Thymus (tissue), 11 donors: ENCODE measurements around the gene MACROD2. TPM values are rescaled to one million over a fixed set of nuclear protein-coding genes. Genes with fewer than 3 reads are reported as not detected.

Source experiments
- DNase-seq, 9 donors: peaks; one replicate each; pipeline ENCODE4 v3.0.0-alpha.2; 2013; ENCODE audit warnings: low spot score in 9 of 9, low read depth in 6 of 9, missing footprints in 1 of 9
- H3K27ac ChIP-seq, 2 donors: one replicate each; pipeline ENCODE4 v1.5.1; 2013; ENCODE audit warnings: control low read depth in 1 of 2, low read depth in 1 of 2, low read length in 1 of 2, mild to moderate bottlenecking in 1 of 2, moderate library complexity in 1 of 2
- H3K27me3 ChIP-seq, 2 donors: one replicate each; pipeline ENCODE4 v1.5.1; 2013; ENCODE audit warnings: low read length in 1 of 2; ENCODE audit not compliant: control insufficient read depth in 2 of 2, insufficient read depth in 1 of 2
- H3K36me3 ChIP-seq, 2 donors: one replicate each; pipeline ENCODE4 v1.5.1; 2013; ENCODE audit warnings: low read length in 1 of 2, mild to moderate bottlenecking in 1 of 2, moderate library complexity in 1 of 2; ENCODE audit not compliant: control insufficient read depth in 2 of 2, insufficient read depth in 2 of 2
- H3K4me1 ChIP-seq, 2 donors: one replicate each; pipeline ENCODE4 v1.5.1; 2013; ENCODE audit warnings: low read length in 2 of 2; ENCODE audit not compliant: control insufficient read depth in 2 of 2, insufficient read depth in 2 of 2
- H3K4me3 ChIP-seq, 2 donors: one replicate each; pipeline ENCODE4 v1.5.1; 2013; ENCODE audit warnings: low read length in 2 of 2, control low read depth in 1 of 2, mild to moderate bottlenecking in 1 of 2
- H3K9me3 ChIP-seq, 2 donors: one replicate each; pipeline ENCODE4 v1.5.1; 2013; ENCODE audit warnings: low read length in 1 of 2, mild to moderate bottlenecking in 1 of 2; ENCODE audit not compliant: control insufficient read depth in 2 of 2, insufficient read depth in 1 of 2
- WGBS: extraction: QIAGEN DNeasy Blood & Tissue Kit; methylation state at CpG from one replicate; pipeline ENCODE4 v1.1.7; 2013; 5-methylcytosine and 5-hydroxymethylcytosine counted together
- polyA plus RNA-seq: library from polyadenylated mRNA; stranded (reverse); fragments of 200-250 nt; gene quantifications from one replicate; pipeline ENCODE4 v1.2.3, GENCODE V29; 2013
- total RNA-seq: library from RNA; stranded (reverse); fragments of 120-200 nt; gene quantifications from one replicate; pipeline ENCODE4 v1.2.4, GENCODE V29; 2013
- donor health status: healthy.

The MACROD2 gene
- total and polyA plus RNA-seq, 2 donors, result 1.6 to 4.2 TPM

GRCh38 chr20:16014436-16014835, 2019.1 kb downstream of the MACROD2 start:
- H3K27me3 ChIP-seq, result no peaks in the 10 kb centered on the region
- no peak overlapping the region for H3K4me3 ChIP-seq
- H3K36me3 ChIP-seq, result no peaks in the 10 kb centered on the region
- DNase-seq, result no peak
- H3K9me3 ChIP-seq, result no peaks in the 10 kb centered on the region
- H3K27ac ChIP-seq, result no peak overlapping the region
- 93% methylated on average over 2 of the region's 2 CpGs for WGBS
- H3K4me1 ChIP-seq, result no peaks in the 10 kb centered on the region

- no peaks in the 10 kb centered on the region for H3K9me3 ChIP-seq
- H3K36me3 ChIP-seq, result no peaks in the 10 kb centered on the region
- no peaks in the 10 kb centered on the region for H3K4me1 ChIP-seq
- 88% methylated on average over 1 of the region's 1 CpG for WGBS
- H3K27ac ChIP-seq, result no peak overlapping the region
- no peaks in the 10 kb centered on the region for H3K27me3 ChIP-seq
- no peak overlapping the region for H3K4me3 ChIP-seq
- DNase-seq, result no peak
These were observed 2022.3 kb downstream of the MACROD2 start for GRCh38 chr20:16017656-16018055.

- H3K36me3 ChIP-seq, result no peaks in the 10 kb centered on the region
- H3K27me3 ChIP-seq, result no peaks in the 10 kb centered on the region
- no peaks in the 10 kb centered on the region for H3K4me1 ChIP-seq
- H3K4me3 ChIP-seq, result no peak overlapping the region
- no peak for DNase-seq
- no peak overlapping the region for H3K27ac ChIP-seq
- H3K9me3 ChIP-seq, result no peaks in the 10 kb centered on the region
These were observed 2023.6 kb downstream of the MACROD2 start for GRCh38 chr20:16018881-16019280.

GRCh38 chr20:16020971-16021370, 2025.7 kb downstream of the MACROD2 start:
- DNase-seq, result no peak
- H3K4me3 ChIP-seq, result no peak overlapping the region
- peaks cover 0 to 2% of the 10 kb centered on the region in 2 donors for H3K9me3 ChIP-seq
- no peaks in the 10 kb centered on the region for H3K27me3 ChIP-seq
- H3K27ac ChIP-seq, result no peak overlapping the region
- H3K4me1 ChIP-seq, result no peaks in the 10 kb centered on the region
- no peaks in the 10 kb centered on the region for H3K36me3 ChIP-seq
- 63% methylated on average over 3 of the region's 3 CpGs for WGBS

GRCh38 chr20:16025084-16025483, 2029.8 kb downstream of the MACROD2 start:
- WGBS, result 93% methylated on average over 1 of the region's 1 CpG
- no peak for DNase-seq
- Histone ChIP-seq H3K4me3 (no peak overlapping the region), H3K36me3 (no peaks in the 10 kb centered on the region), H3K9me3 (peaks cover 0 to 2% of the 10 kb centered on the region in 2 donors), H3K4me1 (no peaks in the 10 kb centered on the region), H3K27me3 (no peaks in the 10 kb centered on the region), H3K27ac (no peak overlapping the region)

GRCh38 chr20:16027686-16028085, 2032.4 kb downstream of the MACROD2 start:
- no peak overlapping the region for H3K27ac ChIP-seq
- no peak overlapping the region for H3K4me3 ChIP-seq
- H3K4me1 ChIP-seq, result no peaks in the 10 kb centered on the region
- DNase-seq, result no peak
- H3K36me3 ChIP-seq, result no peaks in the 10 kb centered on the region
- H3K9me3 ChIP-seq, result peaks cover 0 to 2% of the 10 kb centered on the region in 2 donors
- no peaks in the 10 kb centered on the region for H3K27me3 ChIP-seq

- Histone ChIP-seq H3K4me1 (no peaks in the 10 kb centered on the region), H3K36me3 (no peaks in the 10 kb centered on the region), H3K4me3 (no peak overlapping the region), H3K27ac (no peak overlapping the region), H3K27me3 (no peaks in the 10 kb centered on the region), H3K9me3 (peaks cover 0 to 2% of the 10 kb centered on the region in 2 donors)
- DNase-seq, result no peak
- 90% methylated on average over 6 of the region's 6 CpGs for WGBS
These were observed 2033.6 kb downstream of the MACROD2 start for GRCh38 chr20:16028923-16029322.

GRCh38 chr20:16030253-16030652, 2034.9 kb downstream of the MACROD2 start:
- no peak overlapping the region for H3K4me3 ChIP-seq
- no peaks in the 10 kb centered on the region for H3K4me1 ChIP-seq
- H3K9me3 ChIP-seq, result peaks cover 0 to 2% of the 10 kb centered on the region in 2 donors
- no peaks in the 10 kb centered on the region for H3K36me3 ChIP-seq
- no peaks in the 10 kb centered on the region for H3K27me3 ChIP-seq
- no peak for DNase-seq
- H3K27ac ChIP-seq, result no peak overlapping the region
- WGBS, result 42% methylated on average over 2 of the region's 2 CpGs

GRCh38 chr20:16035576-16035975, 2040.3 kb downstream of the MACROD2 start:
- H3K27ac ChIP-seq, result no peak overlapping the region
- H3K4me3 ChIP-seq, result no peak overlapping the region
- H3K9me3 ChIP-seq, result no peaks in the 10 kb centered on the region
- no peaks in the 10 kb centered on the region for H3K36me3 ChIP-seq
- H3K4me1 ChIP-seq, result no peaks in the 10 kb centered on the region
- DNase-seq, result no peak
- H3K27me3 ChIP-seq, result no peaks in the 10 kb centered on the region
- WGBS, result 93% methylated on average over 3 of the region's 3 CpGs

- Histone ChIP-seq H3K9me3 (no peaks in the 10 kb centered on the region), H3K27ac (no peak overlapping the region), H3K27me3 (no peaks in the 10 kb centered on the region), H3K4me1 (no peaks in the 10 kb centered on the region), H3K36me3 (no peaks in the 10 kb centered on the region), H3K4me3 (no peak overlapping the region)
- WGBS, result 100% methylated on average over 1 of the region's 1 CpG
- DNase-seq, result no peak
These were observed 2041.0 kb downstream of the MACROD2 start for GRCh38 chr20:16036331-16036730.
